HepG2 (cell line): Measurements from ENCODE around the gene SPECC1L. TPM values are rescaled to one million over a fixed set of nuclear protein-coding genes. Genes with fewer than 3 reads are reported as not detected.

Experiments
- ATF2 ChIP-seq: sonication (generic); formaldehyde crosslinking; IDR thresholded peaks from 2 replicates; pipeline ENCODE4 v1.4.0; 2020; ENCODE audit warnings: missing genetic modification reagents
- GABPA ChIP-seq, 2 experiments: IDR thresholded peaks; 2 replicates each; pipeline ENCODE4 v1.6.1; 2011 to 2016; ENCODE audit warnings: low read depth in 2 of 2, low read length in 1 of 2, missing biosample characterization in 1 of 2, missing genetic modification characterization in 1 of 2
- HNRNPH1 ChIP-seq: fragments of 200-400 bp; formaldehyde crosslinking; optimal IDR thresholded peaks from 2 replicates; pipeline ENCODE3; 2017; ENCODE audit warnings: mild to moderate bottlenecking, low read depth, low read length
- KDM3A ChIP-seq: IDR thresholded peaks from 2 replicates; pipeline ENCODE4 v1.6.1; 2018; ENCODE audit warnings: low read depth, missing compliant biosample characterization
- KLF13 ChIP-seq: sonication (generic); formaldehyde crosslinking; IDR thresholded peaks from 2 replicates; pipeline ENCODE4 v1.4.0; 2020; ENCODE audit warnings: mild to moderate bottlenecking, missing genetic modification reagents
- MXD3 ChIP-seq: IDR thresholded peaks from 2 replicates; pipeline ENCODE4 v1.6.1; 2016; ENCODE audit warnings: mild to moderate bottlenecking, missing biosample characterization, missing genetic modification reagents
- MXD4 ChIP-seq: IDR thresholded peaks from 2 replicates; pipeline ENCODE4 v1.6.1; 2016; ENCODE audit warnings: mild to moderate bottlenecking, missing biosample characterization, missing genetic modification reagents
- NFRKB ChIP-seq: fragments of 450-650 bp; IDR thresholded peaks from 2 replicates; pipeline ENCODE4 v1.6.1; 2017
- PAF1 ChIP-seq: IDR thresholded peaks from 2 replicates; pipeline ENCODE4 v1.6.1; 2016; ENCODE audit warnings: missing genetic modification reagents, missing compliant biosample characterization
- PAWR ChIP-seq: sonication (generic); formaldehyde crosslinking; IDR thresholded peaks from 2 replicates; pipeline ENCODE4 v1.4.0; 2020; ENCODE audit warnings: missing genetic modification reagents, mild to moderate bottlenecking, borderline replicate concordance
- PLSCR1 ChIP-seq: sonication (generic); formaldehyde crosslinking; IDR thresholded peaks from 2 replicates; pipeline ENCODE4 v1.5.0; 2020; ENCODE audit warnings: missing genetic modification reagents, mild to moderate bottlenecking, borderline replicate concordance
- POLR2G ChIP-seq: fragments of 200-400 bp; formaldehyde crosslinking; IDR thresholded peaks from 2 replicates; pipeline ENCODE4 v1.6.1; 2018; ENCODE audit warnings: mild to moderate bottlenecking, low read depth, low read length, moderate library complexity
- RBM39 ChIP-seq: fragments of 200-400 bp; formaldehyde crosslinking; IDR thresholded peaks from one replicate; pipeline ENCODE4 v1.6.1; 2018; ENCODE audit warnings: antibody characterized with exemption, mild to moderate bottlenecking, low read depth, low read length; ENCODE audit not compliant: poor library complexity, severe bottlenecking
- SCMH1 ChIP-seq: sonication (generic); formaldehyde crosslinking; IDR thresholded peaks from 2 replicates; pipeline ENCODE4 v1.9.0; 2021; ENCODE audit warnings: missing genetic modification reagents, mild to moderate bottlenecking, borderline replicate concordance
- SMAD1 ChIP-seq: sonication (generic); formaldehyde crosslinking; IDR thresholded peaks from 2 replicates; pipeline ENCODE4 v1.4.0; 2020; ENCODE audit warnings: missing genetic modification reagents, low read depth, mild to moderate bottlenecking, borderline replicate concordance
- SMARCE1 ChIP-seq: fragments of 450-650 bp; IDR thresholded peaks from 2 replicates; pipeline ENCODE4 v1.6.1; 2017; ENCODE audit warnings: borderline replicate concordance
- TBL1XR1 ChIP-seq: fragments of 150-350 bp; IDR thresholded peaks from 2 replicates; pipeline ENCODE4 v1.6.1; 2014; ENCODE audit warnings: borderline replicate concordance, low read length; ENCODE audit not compliant: partially characterized antibody
- ZBTB2 ChIP-seq: sonication (generic); formaldehyde crosslinking; IDR thresholded peaks from 2 replicates; pipeline ENCODE4 v1.8.0; 2022; ENCODE audit warnings: low read depth, missing genetic modification reagents
- ZNF234 ChIP-seq: sonication (generic); formaldehyde crosslinking; conservative IDR thresholded peaks from 2 replicates; pipeline ENCODE4 v1.5.1; 2020; ENCODE audit warnings: mild to moderate bottlenecking, missing genetic modification reagents
- ZNF331 ChIP-seq: sonication (generic); formaldehyde crosslinking; IDR thresholded peaks from 2 replicates; pipeline ENCODE4 v1.4.0; 2020; ENCODE audit warnings: missing genetic modification reagents
- ZNF460 ChIP-seq: sonication (generic); formaldehyde crosslinking; IDR thresholded peaks from 2 replicates; pipeline ENCODE4 v1.5.1; 2020; ENCODE audit warnings: missing genetic modification reagents, mild to moderate bottlenecking, borderline replicate concordance
- ZNF740 ChIP-seq: sonication (generic); formaldehyde crosslinking; IDR thresholded peaks from 2 replicates; pipeline ENCODE4 v1.4.0; 2020; ENCODE audit warnings: missing genetic modification reagents
- ZNF75D ChIP-seq: sonication (generic); formaldehyde crosslinking; IDR thresholded peaks from 2 replicates; pipeline ENCODE4 v1.8.1; 2023; ENCODE audit warnings: missing genetic modification reagents, mild to moderate bottlenecking, borderline replicate concordance
- ZNF782 ChIP-seq: sonication (generic); formaldehyde crosslinking; IDR thresholded peaks from 2 replicates; pipeline ENCODE4 v1.4.0; 2020; ENCODE audit warnings: missing genetic modification reagents, mild to moderate bottlenecking, borderline replicate concordance
- polyA plus RNA-seq, 8 experiments: library from polyadenylated mRNA; depleted of rRNA in 3 of 8; stranded (reverse) in 7 of 8; unstranded in 1 of 8; fragments of >200 nt; fragmentation: Illumina TruSeq in 4 of 8; extraction: Trizol in 4 of 8; gene quantifications; 2 replicates each; pipeline versions ENCODE4 v1.2.1 to v1.2.3, GENCODE V29; 2011 to 2016; ENCODE audit warnings: low read depth in 4 of 8, missing spikeins in 1 of 8, mixed read lengths in 1 of 8; ENCODE audit not compliant: insufficient read depth in 1 of 8
- total RNA-seq, 5 experiments: library from RNA; depleted of rRNA; stranded (reverse); fragments of >200 nt; fragmentation: Illumina TruSeq; extraction: Trizol; gene quantifications; 2 replicates each; pipeline ENCODE4 v1.2.3, GENCODE V29; 2016; ENCODE audit warnings: low read depth in 1 of 5

Gene SPECC1L
- total and polyA plus RNA-seq, 2 of the 13 experiments (the other 11 are each of a cell fraction or from before 2014, with no cell fraction given) = 14.1 to 30.3 TPM

GRCh38 chr22:24270556-24271385, at the start of gene SPECC1L (continued):
- TF ChIP-seq NFRKB (no peak), POLR2G (peak; percentile 97), SMARCE1 (no peak), SCMH1 (CRISPR knock-in tag) (no peak), ZNF740 (no peak), ZNF75D (CRISPR knock-in tag) (no peak), PLSCR1 (no peak), ATF2 (CRISPR knock-in tag) (peak; percentile 46; the same call in 1 of the 2 replicates), MXD4 (CRISPR knock-in tag) (peak; percentile 79), PAF1 (no peak), ZNF460 (CRISPR knock-in tag) (no peak), ZNF234 (CRISPR knock-in tag) (no peak), ZBTB2 (0 out of 2 replicates have a peak, but pooled peaks have one; percentile 75), TBL1XR1 (no peak), MXD3 (CRISPR knock-in tag) (peak; percentile 77), ZNF782 (peak; percentile 74; the same call in 1 of the 2 replicates), GABPA (IDR thresholded peaks at IDR 0.05; ENCODE audit: low read depth, low read length) (no peak), GABPA (CRISPR knock-in tag; IDR thresholded peaks at IDR 0.05; ENCODE audit: low read depth) (no peak), KDM3A (CRISPR knock-in tag) (peak; percentile 81; the same call in 1 of the 2 replicates), ZNF331 (peak; percentile 7; the same call in 1 of the 2 replicates), HNRNPH1 (no peak), SMAD1 (peak; percentile 85; the same call in 1 of the 2 replicates), RBM39 (no peak), KLF13 (no peak), PAWR (CRISPR knock-in tag) (no peak)
